Keratinocyte (primary cell): ENCODE data around the gene ZNF492. TPM values are rescaled to one million over a fixed set of nuclear protein-coding genes. Genes with fewer than 3 reads are reported as not detected.
A peak's percentile ranks its signal among the peaks of the same experiment; 100 is the strongest.
"Not testable (repeated sequence)": the region's sequence is repeated elsewhere in the genome, so short reads cannot be mapped to it uniquely, and the experiment has no call there.

Source experiments
- DNase-seq: peaks from one replicate; pipeline ENCODE4 v3.0.0-alpha.2; 2011; ENCODE audit warnings: low read depth, missing footprints, low spot score
- FAIRE-seq: peaks from 2 replicates; lab custom pipeline; 2011; peaks lifted over from hg19 to GRCh38; lab: Jason Lieb, UNC
- H2AFZ ChIP-seq: 2 replicates; pipeline ENCODE4 v1.6.0; 2012; ENCODE audit warnings: low read length, control low read depth, inconsistent platforms; ENCODE audit not compliant: control insufficient read depth
- H3K27ac ChIP-seq: 2 replicates; pipeline ENCODE4 v1.5.1; 2011; ENCODE audit warnings: low read length; ENCODE audit not compliant: control insufficient read depth, insufficient read depth
- H3K27me3 ChIP-seq: 3 replicates; pipeline ENCODE4 v1.6.0; 2011; ENCODE audit warnings: low read length; ENCODE audit not compliant: control insufficient read depth, insufficient read depth; ENCODE audit errors: extremely low read depth
- H3K36me3 ChIP-seq, 2 experiments: 2 replicates in 1 of 2; 3 replicates in 1 of 2; pipeline ENCODE4 v1.5.1; 2011; ENCODE audit warnings: low read length in 2 of 2, mild to moderate bottlenecking in 1 of 2; ENCODE audit not compliant: control insufficient read depth in 2 of 2, insufficient read depth in 2 of 2; ENCODE audit errors: extremely low read depth in 1 of 2
- H3K4me1 ChIP-seq: 3 replicates; pipeline ENCODE4 v1.5.1; 2011; ENCODE audit warnings: low read length; ENCODE audit not compliant: control insufficient read depth, insufficient read depth; ENCODE audit errors: extremely low read depth
- H3K4me2 ChIP-seq: 3 replicates; pipeline ENCODE4 v1.6.0; 2011; ENCODE audit warnings: low read depth, low read length; ENCODE audit not compliant: control insufficient read depth, insufficient read depth; ENCODE audit errors: extremely low read depth
- H3K4me3 ChIP-seq, 3 experiments: fragments of 200-600 bp in 1 of 3; sonication (generic) in 1 of 3; 2 replicates in 2 of 3; 3 replicates in 1 of 3; pipeline ENCODE4 v1.5.1; 2011 to 2016; ENCODE audit warnings: low read length in 3 of 3, mild to moderate bottlenecking in 3 of 3, control low read depth in 2 of 3, inconsistent platforms in 1 of 3, low read depth in 1 of 3, mixed read lengths in 1 of 3, mixed run types in 1 of 3, moderate library complexity in 1 of 3; ENCODE audit not compliant: control insufficient read depth in 2 of 3, insufficient read depth in 2 of 3; ENCODE audit errors: extremely low read depth in 1 of 3
- H3K79me2 ChIP-seq: 2 replicates; pipeline ENCODE4 v1.6.0; 2012; ENCODE audit warnings: low read length; ENCODE audit not compliant: control insufficient read depth, insufficient read depth
- H3K9ac ChIP-seq: 3 replicates; pipeline ENCODE4 v1.6.0; 2011; ENCODE audit warnings: low read length; ENCODE audit not compliant: control insufficient read depth, insufficient read depth; ENCODE audit errors: extremely low read depth
- H3K9me1 ChIP-seq: 3 replicates; pipeline ENCODE4 v1.6.0; 2011; ENCODE audit warnings: low read length; ENCODE audit not compliant: control insufficient read depth, insufficient read depth; ENCODE audit errors: extremely low read depth
- H3K9me3 ChIP-seq: 2 replicates; pipeline ENCODE4 v1.5.1; 2012; ENCODE audit warnings: low read depth, low read length; ENCODE audit not compliant: control insufficient read depth
- H4K20me1 ChIP-seq: 3 replicates; pipeline ENCODE4 v1.6.0; 2011; ENCODE audit warnings: low read length; ENCODE audit not compliant: control insufficient read depth, insufficient read depth; ENCODE audit errors: extremely low read depth
- EZH2 ChIP-seq: IDR thresholded peaks from one replicate; pipeline ENCODE4 v1.6.1; 2012; ENCODE audit warnings: inconsistent platforms, mild to moderate bottlenecking, low read length, moderate library complexity
- dilution Hi-C: fragments of 300-500 bp; cut with MboI; formaldehyde crosslinking; loops from one replicate; pipeline ENCODE4 v1.7.0; 2020; ENCODE audit warnings: low sequenced_read_pairs; ENCODE audit not compliant: extremely low pct_ligation_motif_present
- polyA plus RNA-seq, 5 experiments: library from polyadenylated mRNA; depleted of rRNA in 3 of 5; stranded (reverse) in 3 of 5; stranded (forward) in 1 of 5; unstranded in 1 of 5; fragments of >200 nt; gene quantifications; 1 replicate in 1 of 5; 2 replicates in 3 of 5; 3 replicates in 1 of 5; pipeline versions ENCODE4 v1.2.1 to v1.2.3, GENCODE V29; 2011 to 2012; ENCODE audit warnings: missing spikeins in 2 of 5, low read depth in 1 of 5, low replicate concordance in 1 of 5
- TF ChIP-seq, protein P1 (sequence below), 3 experiments: IDR thresholded peaks in 1 of 3; conservative IDR thresholded peaks in 1 of 3; optimal IDR thresholded peaks in 1 of 3; 2 replicates in 2 of 3; 3 replicates in 1 of 3; pipeline versions ENCODE3 to v1.5.1; 2011; ENCODE audit warnings: low read length in 3 of 3, mild to moderate bottlenecking in 3 of 3, moderate library complexity in 2 of 3, control low read depth in 1 of 3, inconsistent platforms in 1 of 3; ENCODE audit not compliant: insufficient read depth in 2 of 3; ENCODE audit errors: extremely low read depth in 1 of 3

Gene ZNF492
- polyA plus RNA-seq, 1 donor (not counting 4 experiments of a cell fraction or from before 2014, with no cell fraction given) = 0.43 TPM

GRCh38 chr19:22634450-22634827 lies 315 bp downstream of the ZNF492 start:
- Histone ChIP-seq H3K4me2 (peak overlapping the region; percentile 80), H3K27me3 (no peaks in the 10 kb centered on the region), H3K4me3 (peak overlapping the region; percentile 59 to 88 (median 80)), H4K20me1 (no peaks in the 10 kb centered on the region), H3K9ac (peak overlapping the region; percentile 71), H2AFZ (peak overlapping the region; percentile 92), H3K9me3 (peaks cover 2% of the 10 kb centered on the region), H3K79me2 (peaks cover 2% of the 10 kb centered on the region), H3K9me1 (no peaks in the 10 kb centered on the region), H3K36me3 (no peaks in the 10 kb centered on the region), H3K27ac (no peak overlapping the region), H3K4me1 (no peaks in the 10 kb centered on the region)
- TF ChIP-seq, protein P1, sequence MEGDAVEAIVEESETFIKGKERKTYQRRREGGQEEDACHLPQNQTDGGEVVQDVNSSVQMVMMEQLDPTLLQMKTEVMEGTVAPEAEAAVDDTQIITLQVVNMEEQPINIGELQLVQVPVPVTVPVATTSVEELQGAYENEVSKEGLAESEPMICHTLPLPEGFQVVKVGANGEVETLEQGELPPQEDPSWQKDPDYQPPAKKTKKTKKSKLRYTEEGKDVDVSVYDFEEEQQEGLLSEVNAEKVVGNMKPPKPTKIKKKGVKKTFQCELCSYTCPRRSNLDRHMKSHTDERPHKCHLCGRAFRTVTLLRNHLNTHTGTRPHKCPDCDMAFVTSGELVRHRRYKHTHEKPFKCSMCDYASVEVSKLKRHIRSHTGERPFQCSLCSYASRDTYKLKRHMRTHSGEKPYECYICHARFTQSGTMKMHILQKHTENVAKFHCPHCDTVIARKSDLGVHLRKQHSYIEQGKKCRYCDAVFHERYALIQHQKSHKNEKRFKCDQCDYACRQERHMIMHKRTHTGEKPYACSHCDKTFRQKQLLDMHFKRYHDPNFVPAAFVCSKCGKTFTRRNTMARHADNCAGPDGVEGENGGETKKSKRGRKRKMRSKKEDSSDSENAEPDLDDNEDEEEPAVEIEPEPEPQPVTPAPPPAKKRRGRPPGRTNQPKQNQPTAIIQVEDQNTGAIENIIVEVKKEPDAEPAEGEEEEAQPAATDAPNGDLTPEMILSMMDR (optimal IDR thresholded peaks at IDR 0.05 in 1 of 3, IDR thresholded peaks at IDR 0.05 in 1 of 3, conservative IDR thresholded peaks at IDR 0.05 in 1 of 3; ENCODE audit: extremely low read depth in 1 of 3, insufficient read depth in 2 of 3, low read length in 3 of 3) = no peak
- TF ChIP-seq EZH2 = no peak
- DNase-seq (no peak), FAIRE-seq (no peak)
- dilution Hi-C loops = no loop called here

DNA sequence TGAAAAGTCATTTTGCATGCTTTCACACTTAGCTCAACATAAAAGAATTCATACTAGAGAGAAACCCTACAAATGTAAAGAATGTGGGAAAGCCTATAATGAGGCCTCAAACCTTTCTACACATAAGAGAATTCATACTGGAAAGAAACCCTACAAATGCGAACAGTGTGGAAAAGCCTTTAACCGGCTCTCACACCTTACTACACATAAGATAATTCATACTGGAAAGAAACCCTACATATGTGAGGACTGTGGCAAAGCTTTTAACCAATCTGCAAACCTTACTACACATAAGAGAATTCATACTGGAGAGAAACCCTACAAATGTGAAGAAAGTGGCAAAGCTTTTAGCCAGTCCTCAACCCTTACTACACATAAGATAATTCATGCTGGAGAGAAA lies 51.4 kb downstream of the ZNF492 start:
- H3K27me3 ChIP-seq, H3K4me3 ChIP-seq, H3K79me2 ChIP-seq, H3K4me1 ChIP-seq, FAIRE-seq, H3K4me2 ChIP-seq, DNase-seq, H2AFZ ChIP-seq, H3K36me3 ChIP-seq, H3K9me1 ChIP-seq, dilution Hi-C loops, H3K9me3 ChIP-seq, H3K9ac ChIP-seq, H3K27ac ChIP-seq, H4K20me1 ChIP-seq: not testable (repeated sequence)

DNA sequence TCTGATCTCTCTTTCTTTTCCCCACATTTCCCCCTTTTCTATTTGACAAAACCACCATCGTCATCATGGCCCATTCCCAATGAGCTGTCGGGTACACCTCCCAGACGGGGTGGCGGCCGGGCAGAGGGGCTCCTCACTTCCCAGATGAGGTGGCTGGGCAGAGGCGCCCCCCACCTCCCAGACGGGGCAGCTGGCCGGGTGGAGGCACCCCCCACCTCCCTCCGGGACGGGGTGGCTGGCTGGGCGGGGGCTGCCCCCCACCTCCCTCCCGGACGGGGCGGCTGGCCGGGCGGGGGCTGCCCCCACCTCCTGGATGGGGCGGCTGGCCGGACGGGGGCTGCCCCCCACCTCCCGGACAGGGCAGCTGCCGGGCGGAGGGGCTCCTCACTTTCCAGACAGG lies 68.5 kb downstream of the ZNF492 start:
- H3K9me3 ChIP-seq, H3K27ac ChIP-seq, H2AFZ ChIP-seq, H3K4me3 ChIP-seq, FAIRE-seq, DNase-seq, H3K36me3 ChIP-seq, H3K4me1 ChIP-seq, H3K9ac ChIP-seq, H3K27me3 ChIP-seq, H3K4me2 ChIP-seq, H4K20me1 ChIP-seq, H3K79me2 ChIP-seq, dilution Hi-C loops, H3K9me1 ChIP-seq: not testable (repeated sequence)

- FAIRE-seq, DNase-seq, H3K4me1 ChIP-seq, H3K36me3 ChIP-seq, H4K20me1 ChIP-seq, H3K9me1 ChIP-seq, H3K9me3 ChIP-seq, H2AFZ ChIP-seq, H3K4me3 ChIP-seq, H3K9ac ChIP-seq, H3K27me3 ChIP-seq, H3K27ac ChIP-seq, dilution Hi-C loops, H3K79me2 ChIP-seq, H3K4me2 ChIP-seq: not testable (repeated sequence)
Measured at GRCh38 chr19:22703096-22703495, 69.0 kb downstream of the ZNF492 start.
